Activated CD4-positive, alpha-beta T cell treated with anti-CD3 and anti-CD28 coated beads, Interleukin-2, amount 10 ng/mL, durations not matched to agents 7 days and 5 days (primary cell): Measurements from ENCODE around the gene NDUFS3. TPM values are rescaled to one million over a fixed set of nuclear protein-coding genes. Genes with fewer than 3 reads are reported as not detected.

Experiments
- CTCF ChIA-PET: fragments of 350-600 bp; sonication (Branson Sonifier 250); formaldehyde crosslinking; loops from one replicate; lab custom pipeline; 2021; ENCODE audit warnings: antibody characterized with exemption; lab: Charles Lee
- POLR2A ChIA-PET: fragments of 350-600 bp; sonication (Branson Sonifier 250); formaldehyde crosslinking; loops from one replicate; lab custom pipeline; 2021; ENCODE audit warnings: antibody characterized with exemption; lab: Charles Lee
- DNase-seq: peaks from one replicate; pipeline ENCODE4 v3.0.0-alpha.2; 2020
- H3K27ac Mint-ChIP-seq: one replicate; pipeline ENCODE4 v1.8.0; 2021; ENCODE audit warnings: mild to moderate bottlenecking, moderate library complexity, mixed read lengths
- H3K27me3 Mint-ChIP-seq: one replicate; pipeline ENCODE4 v1.8.0; 2021; ENCODE audit warnings: mixed read lengths
- H3K36me3 Mint-ChIP-seq: one replicate; pipeline ENCODE4 v1.8.0; 2021; ENCODE audit warnings: low read depth, mixed read lengths
- H3K4me1 Mint-ChIP-seq: one replicate; pipeline ENCODE4 v1.8.0; 2021; ENCODE audit warnings: mixed read lengths
- H3K4me3 Mint-ChIP-seq: one replicate; pipeline ENCODE4 v1.8.0; 2021; ENCODE audit warnings: mild to moderate bottlenecking, moderate library complexity, mixed read lengths
- H3K9me3 Mint-ChIP-seq: one replicate; pipeline ENCODE4 v1.8.0; 2021; ENCODE audit warnings: mixed read lengths
- total RNA-seq, 2 experiments: library from RNA; stranded (reverse); gene quantifications; one replicate each; pipeline ENCODE4 v1.2.3, GENCODE V29; 2021

NDUFS3 gene
- total RNA-seq, 2 experiments from 2014 or later: 105 to 110 TPM

DNA sequence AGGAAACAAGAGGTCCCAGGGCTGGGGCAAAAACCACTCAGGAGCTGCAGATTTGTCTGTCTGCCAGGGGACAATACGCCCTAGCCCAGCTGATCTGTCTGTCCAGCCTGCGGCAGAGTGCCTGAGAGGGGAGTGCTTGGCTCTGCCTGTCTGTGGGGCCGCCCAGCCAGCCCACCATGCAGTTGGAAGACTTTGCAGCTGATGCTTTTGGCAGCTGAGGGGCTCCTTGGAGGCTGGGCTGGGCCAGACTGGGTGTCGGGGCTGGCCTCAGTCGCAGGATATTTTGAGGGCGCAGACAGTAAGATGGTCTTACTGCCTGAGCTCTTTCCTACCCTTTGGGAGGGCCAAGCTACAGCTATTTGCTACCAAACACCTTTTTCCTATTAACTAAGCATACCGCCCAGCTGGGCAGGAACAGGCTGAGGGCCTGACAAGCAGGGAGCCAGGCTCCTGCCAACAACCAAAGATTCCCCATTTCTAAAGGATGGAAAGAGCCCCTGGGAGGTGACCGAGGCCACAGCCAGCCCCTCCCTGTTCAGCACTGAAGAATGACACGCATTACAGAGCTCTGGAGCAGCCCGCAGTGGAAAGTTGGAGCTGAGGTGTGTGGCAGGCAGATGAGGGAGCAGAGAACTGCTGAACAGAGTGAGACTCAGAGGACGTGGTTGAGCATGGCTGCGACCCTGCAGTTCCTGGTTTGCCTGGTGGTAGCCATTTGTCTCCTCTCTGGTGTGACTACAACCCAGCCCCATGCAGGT is 7.4 kb downstream of the NDUFS3 start, which contains the start of gene FAM180B:
Gene FAM180B, plus strand, starts transcription at position 581 of the 758 bp plus-strand sequence. Its CDS starts 91 bp downstream, at position 672.
- ChIA-PET CTCF (interaction anchor here (0.5 kb wide), 1 partner anchor 22 kb away, joined by 3 read pairs; no protein-coding TSS in a partner anchor), POLR2A (no interaction called here)
- Mint-ChIP-seq H3K27ac (no peak within 1 kb of the TSS), H3K4me3 (no peak within 1 kb of the TSS), H3K27me3 (no peaks in the 10 kb centered on the region), H3K36me3 (peaks cover 24% of the 10 kb centered on the region), H3K4me1 (peaks cover 2% of the 10 kb centered on the region), H3K9me3 (no peaks in the 10 kb centered on the region)
- DNase-seq: no peak

- H3K4me3 Mint-ChIP-seq: no peak overlapping the region
- H3K9me3 Mint-ChIP-seq: no peaks in the 10 kb centered on the region
- peaks cover 16% of the 10 kb centered on the region for H3K36me3 Mint-ChIP-seq
- peaks cover 5% of the 10 kb centered on the region for H3K4me1 Mint-ChIP-seq
- POLR2A ChIA-PET: no interaction called here
- DNase-seq: no peak
- H3K27ac Mint-ChIP-seq: no peak overlapping the region
- CTCF ChIA-PET: interaction anchor here (0.5 to 1.0 kb wide), 2 partner anchors 9 to 21 kb away, joined by 3 read pairs; partner anchors contain the start of genes KBTBD4 and NDUFS3
- H3K27me3 Mint-ChIP-seq: peaks cover under 1% of the 10 kb centered on the region
Observed at GRCh38 chr11:47587039-47587716, 8.3 kb downstream of the NDUFS3 start.

DNA sequence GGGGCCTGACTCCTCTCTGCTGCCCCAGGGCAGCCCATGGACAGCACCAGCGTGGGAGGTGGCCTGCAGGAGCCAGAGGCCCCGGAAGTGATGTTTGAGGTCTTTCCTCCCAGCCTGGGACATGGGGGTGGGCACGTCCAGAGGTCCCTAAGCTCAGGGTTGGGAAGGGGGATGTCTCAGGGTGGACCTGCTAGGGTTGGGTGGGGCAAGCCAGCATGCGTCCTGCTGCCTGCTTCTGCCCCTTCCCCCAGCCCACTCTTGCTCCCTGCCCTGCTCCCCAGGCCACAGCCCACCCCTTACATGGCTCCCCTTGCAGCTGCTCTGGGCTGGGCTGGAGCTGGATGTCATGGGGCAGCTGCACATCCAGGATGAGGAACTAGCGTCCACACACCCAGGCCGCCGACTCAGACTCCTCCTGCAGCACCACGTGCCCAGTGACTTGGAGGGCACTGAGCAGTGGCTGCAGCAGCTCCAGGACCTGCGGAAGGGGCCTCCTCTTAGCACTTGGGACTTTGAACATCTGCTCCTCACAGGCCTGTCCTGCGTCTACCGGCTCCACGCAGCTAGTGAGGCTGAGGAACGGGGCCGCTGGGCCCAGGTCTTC is 9.0 kb downstream of the NDUFS3 start:
- Mint-ChIP-seq H3K4me1 (peaks cover 10% of the 10 kb centered on the region), H3K9me3 (no peaks in the 10 kb centered on the region), H3K27me3 (peaks cover 7% of the 10 kb centered on the region), H3K36me3 (peaks cover 11% of the 10 kb centered on the region), H3K4me3 (no peak overlapping the region), H3K27ac (no peak overlapping the region)
- ChIA-PET CTCF (interaction anchor here (1.0 kb wide), 1 partner anchor 9 kb away, joined by 3 read pairs; the partner anchor contains the start of genes KBTBD4 and NDUFS3), POLR2A (no interaction called here)
- no peak for DNase-seq

GRCh38 chr11:47589118-47589517 is 10.2 kb downstream of the NDUFS3 start:
- Mint-ChIP-seq H3K27ac (no peak overlapping the region), H3K27me3 (peaks cover 18% of the 10 kb centered on the region), H3K4me3 (no peak overlapping the region), H3K9me3 (no peaks in the 10 kb centered on the region), H3K36me3 (peaks cover 4% of the 10 kb centered on the region), H3K4me1 (peaks cover 17% of the 10 kb centered on the region)
- POLR2A ChIA-PET: no interaction called here
- CTCF ChIA-PET: no interaction called here
- DNase-seq: no peak

DNA sequence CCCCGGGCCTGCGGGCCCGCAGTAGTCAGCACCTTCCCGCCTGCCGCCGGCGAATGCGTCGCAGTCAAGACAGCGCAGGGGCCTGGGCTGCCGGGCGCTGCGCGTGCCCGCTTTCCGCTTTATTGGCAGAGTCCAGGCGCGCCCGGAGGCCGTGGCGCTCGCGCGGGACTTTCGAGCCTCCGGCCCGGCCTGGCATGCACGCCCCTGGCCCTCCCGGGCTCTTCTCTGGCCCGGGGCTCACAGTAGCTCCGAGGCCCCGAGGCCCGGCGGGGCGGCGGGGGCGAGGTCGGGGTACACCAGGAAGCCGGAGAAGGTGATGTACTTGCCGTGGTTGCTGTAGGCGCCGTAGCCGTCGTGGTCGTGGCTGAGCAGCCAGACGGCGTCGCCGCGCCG is 10.7 kb downstream of the NDUFS3 start:
- no peak for DNase-seq
- Mint-ChIP-seq H3K27me3 (peaks cover 21% of the 10 kb centered on the region), H3K4me1 (peaks cover 19% of the 10 kb centered on the region), H3K27ac (no peak overlapping the region), H3K4me3 (no peak overlapping the region), H3K36me3 (no peaks in the 10 kb centered on the region), H3K9me3 (no peaks in the 10 kb centered on the region)
- ChIA-PET CTCF (no interaction called here), POLR2A (no interaction called here)

- H3K4me1 Mint-ChIP-seq: peaks cover 20% of the 10 kb centered on the region
- CTCF ChIA-PET: no interaction called here
- H3K9me3 Mint-ChIP-seq: no peaks in the 10 kb centered on the region
- no peak overlapping the region for H3K4me3 Mint-ChIP-seq
- POLR2A ChIA-PET: no interaction called here
- peaks cover 27% of the 10 kb centered on the region for H3K27me3 Mint-ChIP-seq
- DNase-seq: no peak
- H3K27ac Mint-ChIP-seq: no peak overlapping the region
- H3K36me3 Mint-ChIP-seq: no peaks in the 10 kb centered on the region
Observed at GRCh38 chr11:47589977-47590861, 11.3 kb downstream of the NDUFS3 start.

- ChIA-PET CTCF (interaction anchor here (0.8 to 1.3 kb wide), 3 partner anchors 10 to 25 kb away, joined by 3 read pairs; no protein-coding TSS in a partner anchor), POLR2A (no interaction called here)
- no peaks in the 10 kb centered on the region for H3K9me3 Mint-ChIP-seq
- DNase-seq: no peak
- no peaks in the 10 kb centered on the region for H3K36me3 Mint-ChIP-seq
- H3K4me1 Mint-ChIP-seq: peaks cover 20% of the 10 kb centered on the region
- H3K4me3 Mint-ChIP-seq: no peak overlapping the region
- H3K27ac Mint-ChIP-seq: no peak overlapping the region
- H3K27me3 Mint-ChIP-seq: peaks cover 34% of the 10 kb centered on the region
Observed at GRCh38 chr11:47591764-47592163, 12.9 kb downstream of the NDUFS3 start.

GRCh38 chr11:47592251-47592650 is 13.4 kb downstream of the NDUFS3 start:
- Mint-ChIP-seq H3K27me3 (peaks cover 34% of the 10 kb centered on the region), H3K36me3 (no peaks in the 10 kb centered on the region), H3K27ac (no peak overlapping the region), H3K4me1 (peaks cover 20% of the 10 kb centered on the region), H3K9me3 (no peaks in the 10 kb centered on the region), H3K4me3 (no peak overlapping the region)
- no peak for DNase-seq
- ChIA-PET CTCF (interaction anchor here (1.1 to 1.3 kb wide), 2 partner anchors 24 to 25 kb away, joined by 3 read pairs; no protein-coding TSS in a partner anchor), POLR2A (no interaction called here)

GRCh38 chr11:47592970-47593369 is 14.1 kb downstream of the NDUFS3 start:
- POLR2A ChIA-PET: no interaction called here
- DNase-seq: no peak

GRCh38 chr11:47593492-47593933 is 14.6 kb downstream of the NDUFS3 start:
- Mint-ChIP-seq H3K36me3 (no peaks in the 10 kb centered on the region), H3K27me3 (peaks cover 34% of the 10 kb centered on the region), H3K4me1 (peaks cover 20% of the 10 kb centered on the region), H3K27ac (no peak overlapping the region), H3K9me3 (no peaks in the 10 kb centered on the region), H3K4me3 (no peak overlapping the region)
- ChIA-PET CTCF (interaction anchor here (0.7 to 1.5 kb wide), 2 partner anchors 12 to 134 kb away, joined by 3 to 4 read pairs; no protein-coding TSS in a partner anchor), POLR2A (no interaction called here)
- DNase-seq: no peak

More at GRCh38 chr11:47592970-47593369, 14.1 kb downstream of the NDUFS3 start:
- Mint-ChIP-seq H3K27ac (no peak overlapping the region), H3K4me1 (peaks cover 20% of the 10 kb centered on the region), H3K27me3 (peaks cover 34% of the 10 kb centered on the region), H3K9me3 (no peaks in the 10 kb centered on the region), H3K4me3 (no peak overlapping the region), H3K36me3 (no peaks in the 10 kb centered on the region)
- CTCF ChIA-PET: interaction anchor here (0.7 to 1.5 kb wide), 4 partner anchors 12 to 135 kb away, joined by 3 to 4 read pairs (median 3); no protein-coding TSS in a partner anchor

- Mint-ChIP-seq H3K4me3 (no peak within 1 kb of the TSS), H3K27me3 (peaks cover 34% of the 10 kb centered on the region), H3K4me1 (peaks cover 20% of the 10 kb centered on the region), H3K36me3 (no peaks in the 10 kb centered on the region), H3K27ac (no peak within 1 kb of the TSS), H3K9me3 (no peaks in the 10 kb centered on the region)
- ChIA-PET POLR2A (no interaction called here), CTCF (interaction anchor here (0.6 to 1.5 kb wide), 5 partner anchors 13 to 1260 kb away, joined by 3 read pairs; no protein-coding TSS in a partner anchor)
- no peak for DNase-seq
Observed at GRCh38 chr11:47593934-47594855, 15.3 kb downstream of the NDUFS3 start, which contains the start of gene C1QTNF4. TSS of gene C1QTNF4 (minus strand) at chr11:47594411. CDS start at chr11:47590810, 3,601 bp downstream.
